ENCODE data around the gene BRAT1.

Gene BRAT1

DNA sequence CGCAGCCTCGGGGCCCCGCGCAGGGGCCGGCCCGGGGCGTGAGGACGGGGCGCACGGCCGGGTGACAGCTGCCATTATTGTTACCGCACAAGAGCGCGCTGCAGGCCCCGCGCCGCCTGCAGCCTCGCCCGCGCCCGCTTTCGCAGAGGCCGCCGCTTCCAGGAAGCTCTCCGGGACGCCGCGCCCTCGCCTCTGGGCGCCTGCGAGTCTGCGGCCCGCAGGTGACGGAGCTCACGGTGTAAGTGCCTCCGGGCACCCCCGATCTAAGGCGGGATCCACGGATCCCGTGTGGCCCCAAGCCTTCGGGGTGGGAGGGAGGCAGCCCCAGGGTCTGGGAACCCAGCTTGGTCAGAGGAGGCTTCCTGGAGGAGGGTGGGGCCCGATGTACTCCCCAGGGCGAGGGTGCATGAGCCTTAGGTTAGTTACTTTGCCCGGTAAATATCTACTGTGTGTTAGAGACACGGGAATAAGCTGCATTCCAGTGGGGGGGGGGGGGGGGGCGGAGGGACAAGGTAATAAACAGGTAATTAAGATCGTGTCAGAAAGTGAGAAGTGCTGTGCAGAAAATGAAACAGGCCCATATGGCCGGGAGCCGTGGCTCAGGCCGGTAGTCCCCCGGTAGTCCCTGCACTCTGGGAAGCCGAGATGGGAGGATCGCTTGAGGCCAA, 4.1 kb upstream of the BRAT1 start:
- DNase-seq (ENCODE audit: low read depth), result no peak

DNA sequence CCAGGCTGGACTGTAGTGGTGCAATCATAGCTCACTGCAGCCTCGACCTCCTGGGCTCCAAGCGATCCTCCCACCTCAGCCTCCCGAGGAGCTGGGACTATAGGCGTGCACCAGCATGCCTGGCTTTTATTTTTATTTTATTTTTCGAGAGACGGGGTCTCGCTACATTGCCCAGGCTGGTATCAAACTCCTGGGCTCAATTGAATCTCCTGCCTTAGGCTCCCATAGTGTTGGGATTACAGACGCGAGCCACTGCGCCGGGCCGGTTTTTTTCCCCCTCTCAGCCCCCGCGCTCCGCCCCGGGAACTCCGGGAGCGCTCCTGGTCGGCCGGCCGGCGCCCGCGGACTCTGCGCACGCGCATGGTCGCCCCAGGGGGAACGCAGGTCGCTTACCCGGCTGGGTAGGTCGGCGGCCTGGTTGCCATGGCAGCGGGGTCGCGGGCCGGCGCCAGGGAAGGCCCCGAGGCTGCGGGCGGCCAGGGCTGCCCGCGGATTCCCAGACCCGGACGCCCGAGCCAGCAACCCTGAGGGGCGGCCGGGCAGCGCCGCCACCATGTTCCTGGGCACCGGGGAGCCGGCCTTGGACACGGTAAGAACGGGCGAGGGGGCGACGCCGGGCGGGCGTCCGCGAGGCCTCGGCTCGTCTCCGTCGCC, 3.4 kb upstream of the BRAT1 start, which contains the start of gene IQCE:
IQCE (plus strand) TSS at position 351 of the 654 bp plus-strand sequence; CDS start at position 554, 203 bp downstream.
- peak; percentile 77 for DNase-seq (ENCODE audit: low read depth)

GRCh38 chr7:2554661-2555111, 638 bp downstream of the BRAT1 start:
- no peak for DNase-seq (ENCODE audit: low read depth)

- no peak for DNase-seq (ENCODE audit: low read depth)
These were observed 1.3 kb downstream of the BRAT1 start for GRCh38 chr7:2553831-2554581.

- DNase-seq (ENCODE audit: low read depth), result no peak
These were observed 2.2 kb downstream of the BRAT1 start for GRCh38 chr7:2553108-2553507.

DNA sequence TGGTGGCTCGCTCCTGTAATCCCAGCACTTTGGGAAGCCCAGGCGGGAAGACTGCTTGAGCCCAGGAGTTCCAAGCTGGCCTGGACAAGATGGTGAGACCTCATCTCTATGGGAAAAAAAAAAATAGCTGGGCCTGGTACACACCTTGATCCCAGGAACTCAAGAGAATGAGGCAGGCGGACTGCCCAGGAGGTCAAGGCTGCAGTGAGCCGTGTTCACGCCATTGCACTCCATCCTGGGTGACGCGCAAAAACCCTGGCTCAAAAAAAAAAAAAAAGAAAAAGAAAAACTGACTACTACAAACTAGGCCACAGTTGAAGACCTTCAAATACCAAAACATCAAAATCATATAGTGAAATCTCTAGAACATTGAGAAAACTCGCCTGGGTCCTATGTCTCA, 3.9 kb downstream of the BRAT1 start:
- DNase-seq (ENCODE audit: low read depth), result no peak

- DNase-seq (ENCODE audit: low read depth), result no peak
These were observed 8.3 kb downstream of the BRAT1 start for GRCh38 chr7:2546776-2547586.

DNA sequence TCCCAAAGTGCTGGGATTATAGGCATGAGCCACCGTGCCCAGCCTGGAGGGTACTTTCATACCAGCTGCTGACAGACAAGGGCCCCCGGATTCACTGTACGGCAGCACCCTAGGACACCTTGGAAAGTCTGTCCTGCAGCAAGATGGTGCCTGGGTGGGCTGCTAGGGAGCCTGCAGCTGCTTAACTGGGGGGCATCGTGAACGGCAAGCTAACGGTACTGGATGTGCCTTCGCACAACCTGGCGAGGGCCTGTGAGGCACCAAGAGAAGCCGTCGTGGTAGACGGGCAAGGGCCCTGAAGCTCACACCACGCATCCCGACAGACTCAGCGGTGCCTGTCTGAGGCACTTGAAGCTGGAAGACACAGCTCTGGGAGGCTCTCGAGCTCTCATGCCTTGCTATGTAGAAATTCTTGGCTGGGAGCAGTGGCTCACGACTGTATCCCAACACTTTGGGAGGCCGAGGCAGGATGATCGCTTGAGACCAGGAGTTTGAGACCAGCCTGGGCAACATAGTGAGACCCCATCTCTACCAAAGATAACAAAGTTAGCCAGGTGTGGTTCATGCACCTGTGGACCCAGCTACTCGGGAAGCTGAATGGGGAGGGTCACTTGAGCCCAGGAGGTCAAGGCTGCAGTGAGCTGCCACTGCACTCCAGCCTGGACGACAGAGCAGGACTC, 9.4 kb downstream of the BRAT1 start:
- no peak for DNase-seq (ENCODE audit: low read depth)

DNA sequence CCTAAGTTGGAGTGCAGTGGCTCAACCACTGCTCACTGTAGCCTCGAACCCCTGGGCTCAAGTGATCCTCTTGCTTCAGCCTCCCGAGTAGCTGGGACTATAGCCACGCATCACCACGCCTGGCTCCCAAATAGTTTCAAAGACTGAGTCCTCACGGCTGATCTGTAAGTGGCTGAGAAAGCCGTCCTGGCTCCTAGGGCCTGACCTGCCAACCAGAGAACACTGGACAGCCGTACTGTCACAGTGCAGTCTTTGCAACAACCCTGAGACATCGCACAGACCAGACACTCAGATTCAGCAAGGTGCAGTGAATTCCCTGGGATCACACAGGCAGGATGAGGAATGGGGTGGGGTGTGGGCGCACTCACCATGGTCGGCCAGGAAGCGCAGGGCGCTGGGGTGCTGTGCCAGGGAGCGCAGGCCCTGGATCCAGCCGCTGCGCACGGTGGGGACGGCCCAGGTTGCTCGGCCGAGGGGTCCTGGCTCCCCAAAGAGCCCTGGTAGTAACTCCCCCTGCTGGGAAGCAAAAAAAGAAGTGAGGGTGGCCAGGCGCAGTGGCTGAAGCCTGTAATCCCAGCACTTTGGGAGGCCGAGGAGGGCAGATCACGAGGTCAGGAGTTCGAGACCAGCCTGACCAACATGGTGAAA, 10.7 kb downstream of the BRAT1 start:
- DNase-seq (ENCODE audit: low read depth), result no peak

DNA sequence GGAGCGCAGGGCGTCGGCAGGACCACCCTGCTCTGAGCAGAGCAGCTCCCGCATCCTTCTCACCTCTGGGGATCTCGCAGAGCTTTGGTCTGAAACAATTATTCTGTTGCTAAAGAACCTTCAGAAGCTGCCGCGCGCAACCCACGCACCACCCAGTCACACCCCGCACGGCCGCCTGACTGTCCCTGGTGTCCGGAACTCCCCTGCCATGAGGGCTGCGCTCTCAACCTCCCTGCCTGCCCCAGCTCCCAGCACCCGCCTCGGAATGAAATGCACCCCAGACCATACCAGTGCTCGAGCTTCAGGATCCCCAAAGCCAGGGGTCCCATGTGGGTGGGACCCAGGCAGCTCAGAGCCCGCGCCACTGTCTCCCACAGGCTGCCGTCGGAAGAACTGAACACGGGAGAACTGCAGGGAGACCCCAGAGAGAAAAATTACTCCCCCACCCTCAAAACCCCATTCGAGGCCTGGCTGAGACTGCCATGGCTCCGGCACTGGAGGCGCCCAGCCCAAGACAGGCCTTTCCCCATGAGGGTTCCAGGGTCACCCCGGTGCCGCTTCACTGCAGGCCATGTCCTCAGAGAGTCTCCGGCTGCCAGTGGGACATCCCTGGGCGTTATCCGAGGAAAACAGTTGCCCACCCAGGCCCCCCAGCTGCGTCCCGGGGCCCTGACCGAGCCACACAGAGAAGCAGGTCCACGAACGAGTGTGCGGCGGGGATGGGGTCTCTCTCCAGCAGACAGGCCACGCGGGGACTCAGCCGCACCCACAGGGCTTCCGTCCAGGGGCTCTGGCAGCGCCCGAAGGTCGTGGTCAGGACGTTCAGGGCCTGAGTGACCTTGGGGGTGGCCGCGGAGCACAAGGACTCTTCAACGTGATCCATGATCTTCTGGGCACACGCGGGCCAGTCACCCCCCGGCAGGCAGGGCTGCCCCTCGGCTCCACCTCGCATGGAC, 12.1 kb downstream of the BRAT1 start:
- DNase-seq (ENCODE audit: low read depth), result no peak

GRCh38 chr7:2542011-2542915, 13.1 kb downstream of the BRAT1 start:
- DNase-seq (ENCODE audit: low read depth), result no peak

DNA sequence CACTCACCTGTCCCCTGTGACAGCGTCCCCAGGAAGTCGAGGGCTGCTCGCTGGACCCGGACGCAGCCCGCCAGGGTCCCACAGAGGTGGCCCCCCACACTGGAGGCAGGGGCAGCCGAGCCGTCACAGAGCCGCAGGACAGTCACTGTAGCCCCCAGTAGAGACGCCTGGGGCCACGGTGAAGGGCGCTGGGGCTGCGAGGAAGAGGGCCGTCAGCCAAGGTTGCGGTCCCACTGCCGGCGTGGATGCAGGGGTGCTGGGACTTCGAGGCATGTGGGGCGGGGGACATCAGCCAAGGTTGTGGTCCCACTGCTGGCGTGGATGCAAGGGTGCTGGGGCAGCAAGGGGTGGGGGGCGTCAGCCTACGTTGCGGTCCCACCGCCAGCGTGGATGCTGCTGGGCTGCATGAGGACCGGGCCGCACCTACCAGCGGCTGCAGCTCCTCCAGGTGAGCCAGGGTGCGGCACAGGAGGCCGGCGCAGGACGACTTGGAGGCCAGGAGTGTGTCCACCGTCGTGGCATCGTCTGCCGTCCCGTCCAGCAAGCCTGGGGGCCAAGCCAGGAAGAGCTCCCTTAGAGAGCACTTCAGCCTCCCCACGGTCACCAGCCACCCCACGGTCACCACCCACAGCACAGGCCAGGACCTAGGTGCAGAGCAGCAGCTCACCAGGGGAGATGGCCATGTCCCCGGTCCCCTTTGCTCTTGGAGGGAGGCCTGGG, 13.9 kb downstream of the BRAT1 start:
- no peak for DNase-seq (ENCODE audit: low read depth)

- DNase-seq (ENCODE audit: low read depth), result no peak
These were observed 14.7 kb downstream of the BRAT1 start for GRCh38 chr7:2540641-2541051.

GRCh38 chr7:2540133-2540532, 15.2 kb downstream of the BRAT1 start:
- DNase-seq (ENCODE audit: low read depth), result no peak

DNA sequence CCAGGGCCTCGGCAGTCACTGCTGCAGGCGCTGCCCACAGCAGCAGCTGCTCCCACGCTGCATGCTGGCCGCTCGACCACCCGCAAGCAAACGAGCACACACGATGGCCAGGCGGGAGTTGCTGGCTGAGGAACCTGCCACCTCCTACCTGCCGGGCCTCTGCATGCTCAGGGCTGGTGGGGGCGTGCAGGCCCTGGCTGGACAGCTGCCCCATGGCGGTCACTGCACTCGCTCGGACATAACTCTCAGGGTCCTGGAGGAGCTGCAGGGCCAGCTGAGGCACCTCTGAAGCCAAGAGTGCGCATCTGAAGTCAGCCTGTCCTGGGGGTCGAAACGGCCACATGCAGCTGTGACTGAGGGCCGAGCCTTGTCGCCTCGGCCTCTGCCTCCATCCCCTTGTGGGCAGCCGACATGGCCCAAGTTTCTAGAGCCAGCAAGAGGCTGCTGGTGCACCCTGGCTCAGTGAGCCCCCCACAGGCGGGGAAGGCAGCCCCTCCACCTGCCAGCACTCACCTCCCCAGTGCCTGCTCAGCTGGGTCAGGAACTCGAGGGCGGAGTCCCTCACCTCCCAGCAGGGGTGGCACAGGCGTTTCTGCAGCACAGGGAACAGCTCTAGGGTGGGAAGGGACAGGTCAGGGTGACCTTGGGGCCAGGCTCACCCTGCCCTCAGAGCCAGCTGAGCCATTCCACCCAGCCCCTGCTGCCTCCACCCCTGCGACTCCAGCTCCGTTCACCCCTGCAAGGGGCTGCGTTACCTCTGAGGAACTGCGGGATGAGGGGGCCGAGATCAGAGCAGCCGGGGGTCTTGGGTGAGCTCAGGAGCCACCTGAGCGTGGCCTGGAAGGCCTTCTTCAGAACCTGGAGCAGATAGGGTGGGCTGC, 16.1 kb downstream of the BRAT1 start:
- no peak for DNase-seq (ENCODE audit: low read depth)

DNA sequence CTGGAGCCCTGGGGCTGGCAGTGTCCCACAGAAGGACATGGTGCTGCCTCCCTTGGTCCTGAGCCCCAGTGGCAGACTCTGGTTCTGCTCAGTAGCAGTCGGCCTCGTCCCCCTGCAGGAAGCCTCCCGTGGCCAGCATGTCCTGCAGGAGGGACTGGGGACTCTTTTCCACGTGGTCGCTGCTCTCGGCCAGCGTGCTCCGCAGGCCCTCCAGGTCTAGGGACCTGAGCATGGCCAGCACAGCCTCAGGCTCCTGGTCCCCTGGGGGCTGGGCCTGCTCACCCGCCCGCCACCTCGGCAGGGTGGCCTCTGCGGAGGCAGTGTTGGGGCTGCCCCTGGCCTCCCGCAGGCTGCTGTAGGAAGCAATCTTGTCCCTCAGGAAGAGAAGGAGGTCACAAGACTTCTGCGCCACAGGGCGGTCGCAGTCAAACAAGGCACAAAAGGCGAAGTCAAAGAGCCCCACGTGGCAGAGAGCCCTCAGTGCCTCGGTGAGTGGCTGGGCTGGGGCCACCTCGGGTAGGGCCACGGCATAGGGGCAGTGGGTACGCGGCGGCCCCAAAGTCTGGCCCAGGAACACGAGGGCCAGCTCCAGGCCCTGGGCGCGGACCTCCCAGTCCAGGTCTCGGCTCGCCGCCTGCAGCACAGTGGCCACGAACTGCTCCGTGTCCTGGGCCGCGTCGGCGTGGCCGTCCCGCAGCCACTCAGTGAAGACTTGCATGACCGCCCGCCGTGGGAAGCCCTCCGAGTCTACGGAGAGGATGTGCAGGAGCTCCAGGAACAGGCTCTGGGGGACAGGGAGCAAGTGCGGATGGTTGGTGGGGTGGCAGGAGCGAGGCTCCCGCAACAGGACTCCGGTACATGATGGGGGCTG, 17.1 kb downstream of the BRAT1 start:
- no peak for DNase-seq (ENCODE audit: low read depth)
